Measurements from ENCODE around the gene ZNF791.
"Not testable (repeated sequence)": the region's sequence is repeated elsewhere in the genome, so short reads cannot be mapped to it uniquely, and the experiment has no call there.

The ZNF791 gene

DNA sequence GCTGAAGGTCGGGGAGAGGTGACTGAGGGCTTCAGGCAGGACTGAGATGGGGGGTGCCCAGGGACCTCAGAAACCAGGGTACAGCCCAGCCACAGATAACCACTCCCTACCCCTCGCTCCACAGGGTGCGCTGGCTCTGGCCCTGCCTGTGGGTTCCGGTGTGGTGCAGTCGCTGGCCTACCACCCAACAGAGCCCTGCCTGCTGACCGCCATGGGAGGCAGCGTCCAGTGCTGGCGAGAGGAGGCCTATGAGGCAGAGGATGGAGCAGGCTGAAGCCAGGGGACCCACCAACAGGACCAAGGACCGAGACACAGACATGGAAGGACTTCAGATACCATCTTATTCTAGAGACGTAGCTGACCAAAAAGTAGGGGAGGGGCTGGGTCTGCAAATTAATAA, 64.7 kb downstream of the ZNF791 start:
- H3K4me3 ChIP-seq (ENCODE audit: low read length) = no peak overlapping the region
- DNase-seq (ENCODE audit: low read depth) = no peak
- TF ChIP-seq, protein P1, sequence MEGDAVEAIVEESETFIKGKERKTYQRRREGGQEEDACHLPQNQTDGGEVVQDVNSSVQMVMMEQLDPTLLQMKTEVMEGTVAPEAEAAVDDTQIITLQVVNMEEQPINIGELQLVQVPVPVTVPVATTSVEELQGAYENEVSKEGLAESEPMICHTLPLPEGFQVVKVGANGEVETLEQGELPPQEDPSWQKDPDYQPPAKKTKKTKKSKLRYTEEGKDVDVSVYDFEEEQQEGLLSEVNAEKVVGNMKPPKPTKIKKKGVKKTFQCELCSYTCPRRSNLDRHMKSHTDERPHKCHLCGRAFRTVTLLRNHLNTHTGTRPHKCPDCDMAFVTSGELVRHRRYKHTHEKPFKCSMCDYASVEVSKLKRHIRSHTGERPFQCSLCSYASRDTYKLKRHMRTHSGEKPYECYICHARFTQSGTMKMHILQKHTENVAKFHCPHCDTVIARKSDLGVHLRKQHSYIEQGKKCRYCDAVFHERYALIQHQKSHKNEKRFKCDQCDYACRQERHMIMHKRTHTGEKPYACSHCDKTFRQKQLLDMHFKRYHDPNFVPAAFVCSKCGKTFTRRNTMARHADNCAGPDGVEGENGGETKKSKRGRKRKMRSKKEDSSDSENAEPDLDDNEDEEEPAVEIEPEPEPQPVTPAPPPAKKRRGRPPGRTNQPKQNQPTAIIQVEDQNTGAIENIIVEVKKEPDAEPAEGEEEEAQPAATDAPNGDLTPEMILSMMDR (conservative IDR thresholded peaks at IDR 0.05; ENCODE audit: low read length) = no peak

GRCh38 chr19:12675940-12676339, 65.2 kb downstream of the ZNF791 start:
- TF ChIP-seq, protein P1 (conservative IDR thresholded peaks at IDR 0.05; ENCODE audit: low read length) = no peak
- no peak for DNase-seq (ENCODE audit: low read depth)
- no peak overlapping the region for H3K4me3 ChIP-seq (ENCODE audit: low read length)

GRCh38 chr19:12676384-12676792, 65.7 kb downstream of the ZNF791 start:
- TF ChIP-seq, protein P1 (conservative IDR thresholded peaks at IDR 0.05; ENCODE audit: low read length) = peak; percentile 90
- DNase-seq (ENCODE audit: low read depth) = peak; percentile 67
- H3K4me3 ChIP-seq (ENCODE audit: low read length) = no peak overlapping the region

DNA sequence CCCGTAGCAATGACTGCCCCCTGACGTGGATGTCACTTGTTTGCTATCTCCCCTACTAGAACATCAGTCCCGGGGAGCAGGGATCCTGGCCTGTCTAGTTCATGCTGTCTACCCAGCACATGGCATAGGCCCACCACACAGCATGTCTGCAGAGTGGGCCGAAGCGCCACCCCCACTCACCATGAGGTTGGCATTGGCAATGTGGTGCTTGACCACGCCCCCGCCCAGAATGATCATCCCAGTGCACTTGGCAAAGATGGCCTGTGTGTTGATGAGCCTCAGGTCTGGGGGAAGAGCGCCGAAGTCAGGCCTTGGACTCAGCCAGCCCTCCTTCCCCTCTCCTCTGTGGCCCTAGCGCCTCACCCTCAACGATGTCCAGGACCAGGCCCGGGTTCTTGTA, 66.2 kb downstream of the ZNF791 start:
- TF ChIP-seq, protein P1 (conservative IDR thresholded peaks at IDR 0.05; ENCODE audit: low read length) = no peak
- DNase-seq (ENCODE audit: low read depth) = no peak
- no peak overlapping the region for H3K4me3 ChIP-seq (ENCODE audit: low read length)

GRCh38 chr19:12678039-12678438, 67.3 kb downstream of the ZNF791 start:
- not testable (repeated sequence) for DNase-seq (ENCODE audit: low read depth)

GRCh38 chr19:12680034-12680433, 69.3 kb downstream of the ZNF791 start:
- DNase-seq (ENCODE audit: low read depth) = no peak
- no peak overlapping the region for H3K4me3 ChIP-seq (ENCODE audit: low read length)
- TF ChIP-seq, protein P1 (conservative IDR thresholded peaks at IDR 0.05; ENCODE audit: low read length) = no peak

More at GRCh38 chr19:12678039-12678438, 67.3 kb downstream of the ZNF791 start:
- not testable (repeated sequence) for H3K4me3 ChIP-seq (ENCODE audit: low read length)

DNA sequence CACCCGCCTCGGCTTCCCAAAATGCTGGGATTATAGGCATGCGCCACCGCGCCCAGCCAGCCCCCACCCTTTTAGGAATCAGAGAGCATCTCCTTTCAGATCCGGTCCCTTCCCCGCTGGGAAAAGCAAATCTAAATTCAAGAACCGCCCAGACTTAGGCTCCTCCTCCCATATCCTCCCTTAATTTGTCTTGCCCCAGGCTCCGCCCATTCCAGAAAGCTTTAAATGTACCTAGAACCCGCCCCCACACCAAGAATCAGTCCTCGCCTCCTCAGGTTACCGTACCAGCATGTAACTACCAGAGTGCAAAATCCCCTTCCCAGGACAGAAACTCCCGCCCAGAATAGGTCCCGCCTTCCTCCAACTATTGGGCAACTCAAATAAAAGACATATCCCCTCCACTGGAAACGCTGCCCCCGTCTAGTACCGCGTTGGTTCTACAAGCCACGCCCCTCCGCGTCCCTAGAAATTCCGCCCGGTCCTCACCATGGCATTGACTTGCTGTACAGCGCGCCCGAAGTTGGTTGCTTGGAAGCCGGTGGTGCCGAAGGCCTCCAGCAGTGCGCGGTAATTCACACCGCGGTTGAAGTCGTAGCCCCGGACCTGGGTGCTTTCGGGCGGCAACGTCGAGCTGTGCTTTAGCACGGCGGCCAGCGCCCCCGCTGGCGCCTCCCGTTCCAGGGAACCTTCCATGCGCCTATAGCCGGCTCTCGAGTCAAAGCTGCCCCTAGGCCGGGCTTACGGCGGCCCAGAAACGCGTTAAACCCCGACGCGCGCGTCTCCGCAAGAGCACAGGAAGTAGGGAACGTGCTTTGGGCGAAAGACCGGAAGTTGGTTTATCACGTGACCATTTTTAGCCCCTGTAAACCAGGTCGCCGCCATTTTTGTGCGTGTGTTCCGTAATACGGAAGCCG, 70.6 kb downstream of the ZNF791 start, which contains the start of gene DHPS:
Gene DHPS (minus strand): TSS at position 807 of the 914 bp plus-strand sequence. CDS start 114 bp downstream, at position 693.
- TF ChIP-seq, protein P1 (conservative IDR thresholded peaks at IDR 0.05; ENCODE audit: low read length) = no peak; the same call in 1 of the 2 replicates
- DNase-seq (ENCODE audit: low read depth) = peak; percentile 98
- H3K4me3 ChIP-seq (ENCODE audit: low read length) = peak within 1 kb of the TSS; percentile 98

All from AG10803 (cell line).